ENCODE data around the gene NLE1. TPM values are rescaled to one million over a fixed set of nuclear protein-coding genes. Genes with fewer than 3 reads are reported as not detected.
A peak's percentile ranks its signal among the peaks of the same experiment; 100 is the strongest.

The NLE1 gene
- total RNA-seq, 1 donor, result 13.8 TPM

- no peak overlapping the region for H3K4me3 ChIP-seq (ENCODE audit: low read depth, low read length)
- TF ChIP-seq CTCF (IDR thresholded peaks at IDR 0.05; ENCODE audit: insufficient read depth, low read depth, low read length), result no peak
- DNase-seq (ENCODE audit: low read depth), result no peak
Observed at GRCh38 chr17:35146214-35146833, 4.2 kb upstream of the NLE1 start.

- no peak for TF ChIP-seq CTCF (IDR thresholded peaks at IDR 0.05; ENCODE audit: insufficient read depth, low read depth, low read length)
- no peak overlapping the region for H3K4me3 ChIP-seq (ENCODE audit: low read depth, low read length)
Observed at GRCh38 chr17:35144840-35145239, 2.7 kb upstream of the NLE1 start.

GRCh38 chr17:35142467-35142796, 329 bp upstream of the NLE1 start:
- H3K4me3 ChIP-seq (ENCODE audit: low read depth, low read length), result peak overlapping the region; percentile 93
- no peak for DNase-seq (ENCODE audit: low read depth)
- no peak for TF ChIP-seq CTCF (IDR thresholded peaks at IDR 0.05; ENCODE audit: insufficient read depth, low read depth, low read length)

More at GRCh38 chr17:35144840-35145239, 2.7 kb upstream of the NLE1 start:
- DNase-seq (ENCODE audit: low read depth), result no peak

- no peak overlapping the region for H3K4me3 ChIP-seq (ENCODE audit: low read depth, low read length)
- DNase-seq (ENCODE audit: low read depth), result no peak
- TF ChIP-seq CTCF (IDR thresholded peaks at IDR 0.05; ENCODE audit: insufficient read depth, low read depth, low read length), result no peak
Observed at GRCh38 chr17:35138218-35138617, 3.9 kb downstream of the NLE1 start.

GRCh38 chr17:35135322-35135721, 6.8 kb downstream of the NLE1 start:
- H3K4me3 ChIP-seq (ENCODE audit: low read depth, low read length), result no peak overlapping the region
- DNase-seq (ENCODE audit: low read depth), result no peak
- TF ChIP-seq CTCF (IDR thresholded peaks at IDR 0.05; ENCODE audit: insufficient read depth, low read depth, low read length), result no peak

- TF ChIP-seq CTCF (IDR thresholded peaks at IDR 0.05; ENCODE audit: insufficient read depth, low read depth, low read length), result no peak
- DNase-seq (ENCODE audit: low read depth), result no peak
- no peak overlapping the region for H3K4me3 ChIP-seq (ENCODE audit: low read depth, low read length)
Observed at GRCh38 chr17:35132816-35133550, 9.1 kb downstream of the NLE1 start.
